B cell (primary cell): ENCODE results near the gene SLC16A2. TPM values are rescaled to one million over a fixed set of nuclear protein-coding genes. Genes with fewer than 3 reads are reported as not detected.

Experiments used
- ATAC-seq: fragments of 200-7000 bp; cut with Tn5 transposase; one replicate; pipeline ENCODE4 v1.10.0; 2021; ENCODE audit warnings: low read depth, mild to moderate bottlenecking, moderate number of reproducible peaks, moderate library complexity
- CTCF ChIA-PET: fragments of 350-600 bp; sonication (Branson Sonifier 250); formaldehyde crosslinking; loops from one replicate; lab custom pipeline; 2021; ENCODE audit warnings: antibody characterized with exemption, inconsistent platforms; lab: Charles Lee
- POLR2A ChIA-PET: fragments of 350-600 bp; sonication (Branson Sonifier 250); formaldehyde crosslinking; loops from one replicate; lab custom pipeline; 2021; ENCODE audit warnings: antibody characterized with exemption; lab: Charles Lee
- DNase-seq: peaks from one replicate; pipeline ENCODE4 v3.0.0; 2013
- H2AFZ ChIP-seq: 2 replicates; pipeline ENCODE4 v1.6.1; 2012; ENCODE audit warnings: mild to moderate bottlenecking, low read depth, low read length; ENCODE audit not compliant: insufficient read depth, poor library complexity, severe bottlenecking
- H3K27ac ChIP-seq, 2 donors: 1 replicate in 1 of 2; 2 replicates in 1 of 2; pipeline ENCODE4 v1.5.1; 2012 to 2013; ENCODE audit warnings: low read length in 2 of 2, mild to moderate bottlenecking in 2 of 2, moderate library complexity in 1 of 2
- H3K27me3 ChIP-seq, 4 experiments: fragments of 200-600 bp in 1 of 4; sonication (generic) in 1 of 4; replicated peaks in 1 of 4; 1 replicate in 2 of 4; 2 replicates in 2 of 4; pipeline versions ENCODE4 v1.6.1 to v1.7.0; 2013 to 2016; ENCODE audit warnings: low read length in 3 of 4, mild to moderate bottlenecking in 2 of 4, mixed read lengths in 1 of 4, moderate library complexity in 1 of 4; ENCODE audit not compliant: insufficient read depth in 4 of 4, control insufficient read depth in 3 of 4; ENCODE audit errors: control extremely low read depth in 1 of 4
- H3K36me3 ChIP-seq, 2 experiments: replicated peaks in 1 of 2; 1 replicate in 1 of 2; 2 replicates in 1 of 2; pipeline versions ENCODE4 v1.6.1 to v1.7.1; 2013; ENCODE audit warnings: low read length in 1 of 2; ENCODE audit not compliant: insufficient read depth in 2 of 2, control insufficient read depth in 1 of 2; ENCODE audit errors: control extremely low read depth in 1 of 2, extremely low read depth in 1 of 2
- H3K4me1 ChIP-seq, 2 donors: fragments of 200-600 bp in 1 of 2; sonication (generic) in 1 of 2; 1 replicate in 1 of 2; 2 replicates in 1 of 2; pipeline versions ENCODE4 v1.5.1 to v1.6.1; 2013 to 2017; ENCODE audit warnings: low read length in 2 of 2; ENCODE audit not compliant: control insufficient read depth in 2 of 2, insufficient read depth in 2 of 2
- H3K4me2 ChIP-seq: replicated peaks from 2 replicates; pipeline ENCODE3; 2012; ENCODE audit warnings: mild to moderate bottlenecking, low read depth, low read length; ENCODE audit not compliant: poor library complexity, severe bottlenecking
- H3K4me3 ChIP-seq, 5 experiments: fragments of 200-600 bp in 1 of 5; sonication (generic) in 1 of 5; 1 replicate in 3 of 5; 2 replicates in 2 of 5; pipeline versions ENCODE4 v1.5.1 to v1.7.0; 2011 to 2016; ENCODE audit warnings: low read length in 4 of 5, mild to moderate bottlenecking in 4 of 5, low read depth in 2 of 5, control low read depth in 1 of 5, moderate library complexity in 1 of 5; ENCODE audit not compliant: insufficient read depth in 1 of 5; ENCODE audit errors: control extremely low read depth in 1 of 5, extremely low read depth in 1 of 5
- H3K79me2 ChIP-seq: fragments of 200-600 bp; sonication (generic); one replicate; pipeline ENCODE4 v1.6.0; 2016; ENCODE audit warnings: low read length; ENCODE audit not compliant: control insufficient read depth, insufficient read depth
- H3K9ac ChIP-seq: fragments of 200-600 bp; sonication (generic); 2 replicates; pipeline ENCODE4 v1.6.1; 2017; ENCODE audit warnings: mild to moderate bottlenecking, low read length, moderate library complexity
- H3K9me3 ChIP-seq, 3 donors: one replicate each; pipeline versions ENCODE4 v1.6.1 to v1.7.1; 2013; ENCODE audit warnings: low read length in 2 of 3; ENCODE audit not compliant: control insufficient read depth in 2 of 3, insufficient read depth in 1 of 3; ENCODE audit errors: control extremely low read depth in 1 of 3
- H4K20me1 ChIP-seq: 2 replicates; pipeline ENCODE4 v1.6.0; 2012; ENCODE audit warnings: mild to moderate bottlenecking, low read length; ENCODE audit not compliant: insufficient read depth, control insufficient read depth, poor library complexity, severe bottlenecking
- H3K27ac Mint-ChIP-seq: one replicate; pipeline ENCODE4 v1.8.0; 2021; ENCODE audit warnings: mixed read lengths
- H3K27me3 Mint-ChIP-seq: one replicate; pipeline ENCODE4 v1.8.0; 2021; ENCODE audit warnings: mixed read lengths
- H3K4me1 Mint-ChIP-seq: one replicate; pipeline ENCODE4 v1.8.0; 2021; ENCODE audit warnings: mixed read lengths
- H3K4me3 Mint-ChIP-seq: one replicate; pipeline ENCODE4 v1.8.0; 2021; ENCODE audit warnings: mixed read lengths
- H3K9me3 Mint-ChIP-seq: one replicate; pipeline ENCODE4 v1.8.0; 2022; ENCODE audit warnings: mixed read lengths; ENCODE audit not compliant: insufficient read depth
- EZH2 ChIP-seq: IDR thresholded peaks from 2 replicates; pipeline ENCODE4 v1.6.1; 2012; ENCODE audit warnings: borderline replicate concordance, low read depth, mild to moderate bottlenecking, moderate library complexity, low read length; ENCODE audit not compliant: insufficient read depth, poor library complexity, severe bottlenecking
- WGBS: methylation state at CpG from one replicate; pipeline ENCODE4 v1.1.5; 2013; ENCODE audit warnings: missing lambda C conversion rate; ENCODE audit not compliant: insufficient coverage; 5-methylcytosine and 5-hydroxymethylcytosine counted together
- intact Hi-C: fragments of 100-400 bp; cut with micrococcal nuclease; formaldehyde crosslinking; loops from one replicate; pipeline ENCODE4 v1.10.0; 2022
- polyA plus RNA-seq: library from polyadenylated mRNA; depleted of rRNA; stranded (reverse); fragments of >200 nt; gene quantifications from 2 replicates; pipeline ENCODE4 v1.2.3, GENCODE V29; 2012
- total RNA-seq, 2 donors: library from RNA; stranded (reverse); fragments of 120-200 nt in 1 of 2; gene quantifications; 1 replicate in 1 of 2; 2 replicates in 1 of 2; pipeline versions ENCODE4 v1.2.3 to v1.2.4, GENCODE V29; 2013 to 2022
- TF ChIP-seq, protein P1 (sequence below): fragments of 200-600 bp; IDR thresholded peaks from one replicate; pipeline ENCODE4 v1.8.0; 2022; ENCODE audit warnings: antibody characterized with exemption, mild to moderate bottlenecking

The SLC16A2 gene
- total and polyA plus RNA-seq, 2 donors (not counting 1 experiment from before 2014, with no cell fraction given): not detected

DNA sequence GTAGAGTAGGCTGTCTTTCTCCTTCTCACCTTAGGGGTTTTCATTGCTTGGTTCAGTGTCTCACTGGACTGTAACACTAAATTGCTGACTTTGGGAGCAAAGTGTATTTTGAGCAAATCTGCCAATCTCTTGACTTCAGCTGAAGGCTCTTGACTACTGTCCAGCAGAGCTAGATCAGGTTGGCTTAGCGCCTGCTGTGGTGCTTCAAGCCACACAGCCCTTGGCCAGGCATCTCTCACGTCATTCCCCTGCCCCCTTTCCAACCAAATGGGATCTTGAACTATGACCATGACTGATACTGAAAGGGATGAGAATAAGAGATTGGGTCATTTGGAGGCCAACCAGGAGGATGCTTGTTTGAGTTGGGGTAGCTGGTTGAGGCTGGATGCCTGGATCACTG lies 4.8 kb downstream of the SLC16A2 start:
- Histone ChIP-seq H3K4me1 (peaks cover 5 to 11% of the 10 kb centered on the region in 2 donors), H3K27me3 (peaks cover 0 to 18% (median 0%) of the 10 kb centered on the region in 4 experiments), H3K4me2 (no peak overlapping the region), H3K9me3 (no peaks in the 10 kb centered on the region), H2AFZ (no peak overlapping the region), H3K9ac (no peak overlapping the region), H4K20me1 (no peaks in the 10 kb centered on the region), H3K36me3 (no peaks in the 10 kb centered on the region), H3K27ac (no peak overlapping the region), H3K79me2 (no peaks in the 10 kb centered on the region), H3K4me3 (no peak overlapping the region)
- TF ChIP-seq, protein P1, sequence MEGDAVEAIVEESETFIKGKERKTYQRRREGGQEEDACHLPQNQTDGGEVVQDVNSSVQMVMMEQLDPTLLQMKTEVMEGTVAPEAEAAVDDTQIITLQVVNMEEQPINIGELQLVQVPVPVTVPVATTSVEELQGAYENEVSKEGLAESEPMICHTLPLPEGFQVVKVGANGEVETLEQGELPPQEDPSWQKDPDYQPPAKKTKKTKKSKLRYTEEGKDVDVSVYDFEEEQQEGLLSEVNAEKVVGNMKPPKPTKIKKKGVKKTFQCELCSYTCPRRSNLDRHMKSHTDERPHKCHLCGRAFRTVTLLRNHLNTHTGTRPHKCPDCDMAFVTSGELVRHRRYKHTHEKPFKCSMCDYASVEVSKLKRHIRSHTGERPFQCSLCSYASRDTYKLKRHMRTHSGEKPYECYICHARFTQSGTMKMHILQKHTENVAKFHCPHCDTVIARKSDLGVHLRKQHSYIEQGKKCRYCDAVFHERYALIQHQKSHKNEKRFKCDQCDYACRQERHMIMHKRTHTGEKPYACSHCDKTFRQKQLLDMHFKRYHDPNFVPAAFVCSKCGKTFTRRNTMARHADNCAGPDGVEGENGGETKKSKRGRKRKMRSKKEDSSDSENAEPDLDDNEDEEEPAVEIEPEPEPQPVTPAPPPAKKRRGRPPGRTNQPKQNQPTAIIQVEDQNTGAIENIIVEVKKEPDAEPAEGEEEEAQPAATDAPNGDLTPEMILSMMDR: no peak
- POLR2A ChIA-PET: no interaction called here
- H3K4me1 Mint-ChIP-seq: peaks cover 9% of the 10 kb centered on the region
- no peak for DNase-seq
- H3K27me3 Mint-ChIP-seq: peaks cover 6% of the 10 kb centered on the region
- no peak for ATAC-seq
- WGBS: no CpG with 5 or more reads among the region's 2 CpGs
- CTCF ChIA-PET: no interaction called here
- no peak overlapping the region for H3K4me3 Mint-ChIP-seq
- intact Hi-C loops: no loop called here
- no peak overlapping the region for H3K27ac Mint-ChIP-seq
- no peaks in the 10 kb centered on the region for H3K9me3 Mint-ChIP-seq

DNA sequence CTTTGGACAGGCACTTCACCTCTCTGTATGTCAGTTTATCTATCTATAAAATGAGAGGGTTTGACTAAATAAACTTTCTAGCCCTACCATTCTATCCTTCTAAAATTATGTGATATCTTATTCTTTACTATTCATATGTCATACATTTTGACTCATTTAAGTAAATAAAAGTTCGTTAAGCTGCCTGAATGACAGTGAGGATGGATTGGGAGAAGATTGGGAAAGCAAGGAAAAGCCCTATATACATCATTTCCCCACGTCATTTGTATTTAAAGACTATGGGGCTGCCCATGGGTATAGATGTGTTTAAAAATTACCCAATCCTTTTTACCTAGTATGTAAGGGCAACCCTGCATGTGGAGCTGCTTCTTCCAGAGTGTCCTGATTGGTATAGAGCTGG lies 5.3 kb downstream of the SLC16A2 start:
- H3K27ac ChIP-seq: no peak overlapping the region
- peaks cover 6% of the 10 kb centered on the region for H3K27me3 Mint-ChIP-seq
- no peaks in the 10 kb centered on the region for H3K9me3 Mint-ChIP-seq
- H4K20me1 ChIP-seq: no peaks in the 10 kb centered on the region
- H3K27ac Mint-ChIP-seq: no peak overlapping the region
- TF ChIP-seq, protein P1: no peak
- TF ChIP-seq EZH2: no peak
- ChIA-PET POLR2A (no interaction called here), CTCF (no interaction called here)
- H3K4me1 Mint-ChIP-seq: peaks cover 7% of the 10 kb centered on the region
- no peak overlapping the region for H3K4me3 Mint-ChIP-seq
- peaks cover 0 to 17% (median 0%) of the 10 kb centered on the region in 4 experiments for H3K27me3 ChIP-seq
- no peaks in the 10 kb centered on the region for H3K79me2 ChIP-seq
- no peak overlapping the region for H3K4me3 ChIP-seq
- no peak overlapping the region for H3K9ac ChIP-seq
- H3K4me2 ChIP-seq: no peak overlapping the region
- no peak for ATAC-seq
- no CpG with 5 or more reads among the region's 2 CpGs for WGBS
- peaks cover 5 to 11% of the 10 kb centered on the region in 2 donors for H3K4me1 ChIP-seq
- H3K9me3 ChIP-seq: no peaks in the 10 kb centered on the region
- DNase-seq: no peak
- no peaks in the 10 kb centered on the region for H3K36me3 ChIP-seq
- intact Hi-C loops: no loop called here
- no peak overlapping the region for H2AFZ ChIP-seq
